NB4 (cell line): ENCODE data around the gene RPTOR.

Experiments used
- CTCF ChIP-seq: IDR thresholded peaks from one replicate; pipeline ENCODE4 v1.5.1; 2012; ENCODE audit warnings: low read depth, low read length
- POLR2A ChIP-seq: IDR thresholded peaks from 2 replicates; pipeline ENCODE4 v1.6.1; 2011; ENCODE audit warnings: mild to moderate bottlenecking; ENCODE audit not compliant: insufficient read length; ENCODE audit errors: extremely low read depth

- TF ChIP-seq CTCF (no peak), POLR2A (no peak)
Measured at GRCh38 chr17:80821546-80821945, 276.9 kb downstream of the RPTOR start.
